ENCODE data around the gene SSPN. TPM values are rescaled to one million over a fixed set of nuclear protein-coding genes. Genes with fewer than 3 reads are reported as not detected.

The SSPN gene
- total RNA-seq, 8 experiments from 2014 or later: 0.54 to 17.3 (median 1.9) TPM

DNA sequence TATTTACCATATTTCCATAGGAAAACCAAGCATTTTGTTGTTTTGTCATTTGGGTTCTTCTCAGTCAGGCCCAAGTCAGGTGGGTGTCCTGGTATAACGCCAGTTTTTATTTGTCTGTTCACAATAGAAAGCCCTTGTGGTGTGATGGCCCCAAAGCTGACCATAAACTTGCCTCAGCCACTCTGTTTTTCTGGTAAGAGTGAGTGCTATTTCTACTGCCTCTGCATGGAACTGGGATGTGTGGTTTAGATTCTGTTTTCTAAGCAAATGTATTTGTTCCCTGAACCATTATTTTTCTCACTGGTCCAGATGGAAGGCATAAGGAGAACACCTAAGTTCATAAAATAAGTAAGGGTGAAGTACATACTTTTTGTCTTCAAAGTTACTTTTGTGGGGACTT is 1.8 kb upstream of the SSPN start:
- no peak for ATAC-seq (replicated peaks in 6 of 8)
- in situ Hi-C loops (cut with MboI; ENCODE audit: low pct_unique_long_range_greater_than_20kb in 2 of 9, low sequenced_read_pairs in 9 of 9, unreplicated experiment in 9 of 9): no loop called here
- no peak overlapping the region for H3K4me3 ChIP-seq
- WGBS, 10 experiments: 83 to 100% (median 100%) methylated on average over 1 of the region's 1 CpG; no CpG with 5 or more reads in 3 of the 10 experiments
- H3K27ac ChIP-seq: no peak overlapping the region
- peaks cover 0 to 8% of the 10 kb centered on the region in 2 donors for H3K4me1 ChIP-seq (replicated peaks in 1 of 2)

DNA sequence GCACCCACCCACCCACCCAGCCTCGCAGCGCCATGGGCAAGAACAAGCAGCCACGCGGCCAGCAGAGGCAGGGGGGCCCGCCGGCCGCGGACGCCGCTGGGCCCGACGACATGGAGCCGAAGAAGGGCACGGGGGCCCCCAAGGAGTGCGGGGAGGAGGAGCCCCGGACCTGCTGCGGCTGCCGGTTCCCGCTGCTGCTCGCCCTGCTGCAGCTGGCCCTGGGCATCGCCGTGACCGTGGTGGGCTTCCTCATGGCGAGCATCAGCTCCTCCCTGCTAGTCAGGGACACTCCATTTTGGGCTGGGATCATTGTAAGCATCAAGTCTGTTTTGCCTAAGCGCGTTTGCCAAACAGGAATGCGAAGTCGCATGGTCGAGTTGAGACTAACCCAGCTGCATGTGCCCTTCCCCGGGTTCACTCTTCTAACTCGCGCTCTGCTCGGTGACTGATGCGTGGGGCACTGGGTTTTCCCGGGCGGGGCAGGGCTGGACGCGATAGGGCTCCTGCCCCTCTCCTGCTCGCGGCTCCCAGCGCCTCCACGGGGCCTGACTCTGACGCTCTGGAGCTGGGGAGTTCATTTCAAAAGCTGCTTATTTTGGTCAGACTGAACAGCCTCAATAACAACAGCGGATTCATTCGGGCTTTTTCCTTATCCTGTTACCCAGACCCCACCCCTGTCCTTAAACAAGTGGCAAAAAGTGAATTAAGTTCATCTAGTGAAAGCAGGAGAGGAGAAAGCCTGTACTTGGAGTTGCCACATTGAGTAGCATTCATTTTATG is 458 bp downstream of the SSPN start:
- H3K27ac ChIP-seq: peak overlapping the region in 1 of 2 donors; percentile 57

DNA sequence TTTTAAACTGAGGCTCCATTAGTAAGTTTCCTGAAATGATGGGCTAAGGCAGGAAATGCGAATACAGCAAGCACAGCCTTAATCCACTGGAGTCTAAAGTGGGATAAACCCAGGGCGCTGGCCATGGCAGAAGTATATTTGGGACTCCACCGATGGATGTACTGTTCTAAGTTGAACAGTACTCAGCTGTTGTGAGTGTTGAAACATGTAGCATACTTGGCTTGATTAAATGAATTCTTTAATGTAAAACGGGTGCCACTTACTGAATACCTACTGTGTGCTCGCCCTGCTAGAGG is 996 bp downstream of the SSPN start:
- in situ Hi-C loops (cut with MboI; ENCODE audit: low pct_unique_long_range_greater_than_20kb in 2 of 9, low sequenced_read_pairs in 9 of 9, unreplicated experiment in 9 of 9): no loop called here
- Histone ChIP-seq H3K4me3 (peak overlapping the region in 4 of 5 donors; percentile 38 to 56 (median 45)), H3K27ac (no peak overlapping the region), H3K4me1 (replicated peaks in 1 of 2) (peaks cover 0 to 8% of the 10 kb centered on the region in 2 donors)
- 0 to 100% (median 82%) methylated on average over 1 to 5 of the region's 5 CpGs; no CpG with 5 or more reads in 1 of the 10 experiments for WGBS, 10 experiments
- peak in 2 of 8 experiments; percentile 5 to 19 for ATAC-seq (replicated peaks in 6 of 8)

More for the DNA sequence above, 458 bp downstream of the SSPN start:
- H3K4me1 ChIP-seq (replicated peaks in 1 of 2): peaks cover 0 to 8% of the 10 kb centered on the region in 2 donors
- in situ Hi-C loops (cut with MboI; ENCODE audit: low pct_unique_long_range_greater_than_20kb in 2 of 9, low sequenced_read_pairs in 9 of 9, unreplicated experiment in 9 of 9): no loop called here
- H3K4me3 ChIP-seq: peak overlapping the region; percentile 35 to 56 (median 40)
- WGBS, 10 experiments: 3 to 50% (median 11%) methylated on average over 2 to 9 of the region's 45 CpGs; no CpG with 5 or more reads in 1 of the 10 experiments
- peak; percentile 72 to 86 (median 82) for ATAC-seq (replicated peaks in 6 of 8)

DNA sequence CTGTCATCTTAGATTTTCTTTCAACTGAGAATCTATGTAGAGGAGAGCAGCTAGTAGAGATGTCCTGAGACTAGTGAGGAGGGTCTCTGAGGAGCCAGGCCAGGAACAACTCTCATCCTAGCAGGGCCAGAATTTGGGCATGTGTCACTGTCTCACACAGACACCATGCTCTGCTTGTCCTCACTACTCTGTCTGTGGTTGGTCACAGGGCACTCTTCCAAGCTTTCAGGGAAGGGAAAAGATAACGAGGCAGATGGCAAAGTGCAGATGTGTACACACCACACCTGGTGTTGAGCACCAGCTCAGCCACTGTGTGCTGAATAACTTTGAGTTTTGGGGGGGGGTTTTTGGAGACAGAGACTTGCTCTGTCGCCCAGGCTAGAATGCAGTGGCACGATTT is 2.5 kb downstream of the SSPN start:
- peaks cover 0 to 8% of the 10 kb centered on the region in 2 donors for H3K4me1 ChIP-seq (replicated peaks in 1 of 2)
- ATAC-seq (replicated peaks in 6 of 8): no peak
- no peak overlapping the region for H3K27ac ChIP-seq
- WGBS, 10 experiments: 71 to 100% (median 90%) methylated on average over 1 to 3 of the region's 3 CpGs; no CpG with 5 or more reads in 5 of the 10 experiments
- no peak overlapping the region for H3K4me3 ChIP-seq
- in situ Hi-C loops (cut with MboI; ENCODE audit: low pct_unique_long_range_greater_than_20kb in 2 of 9, low sequenced_read_pairs in 9 of 9, unreplicated experiment in 9 of 9): no loop called here

DNA sequence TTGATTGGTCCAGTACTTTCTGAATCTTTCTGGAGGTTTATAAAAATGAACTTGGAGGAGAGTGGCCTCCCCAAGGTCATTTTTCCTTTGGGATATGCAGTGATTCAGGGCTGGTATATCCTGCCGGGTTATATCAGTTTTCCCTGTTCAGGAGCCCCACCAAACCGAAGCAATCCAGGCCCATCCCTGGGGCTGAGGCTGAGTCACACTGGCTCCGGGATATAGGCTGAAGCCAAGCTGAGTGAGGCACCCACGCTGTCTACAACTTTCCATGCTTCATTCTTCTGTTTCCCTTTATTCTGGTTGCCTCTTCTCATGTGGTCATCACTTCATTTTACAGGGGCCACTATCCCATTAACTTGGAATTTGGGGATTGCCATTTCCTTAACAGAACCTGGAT is 3.4 kb downstream of the SSPN start:
- Histone ChIP-seq H3K4me3 (no peak overlapping the region), H3K4me1 (replicated peaks in 1 of 2) (peaks cover 0 to 8% of the 10 kb centered on the region in 2 donors), H3K27ac (no peak overlapping the region)
- 0 to 80% (median 73%) methylated on average over 1 to 4 of the region's 4 CpGs; no CpG with 5 or more reads in 4 of the 10 experiments for WGBS, 10 experiments
- in situ Hi-C loops (cut with MboI; ENCODE audit: low pct_unique_long_range_greater_than_20kb in 2 of 9, low sequenced_read_pairs in 9 of 9, unreplicated experiment in 9 of 9): no loop called here
- peak in 3 of 8 experiments; percentile 13 to 70 (median 67) for ATAC-seq (replicated peaks in 6 of 8)

DNA sequence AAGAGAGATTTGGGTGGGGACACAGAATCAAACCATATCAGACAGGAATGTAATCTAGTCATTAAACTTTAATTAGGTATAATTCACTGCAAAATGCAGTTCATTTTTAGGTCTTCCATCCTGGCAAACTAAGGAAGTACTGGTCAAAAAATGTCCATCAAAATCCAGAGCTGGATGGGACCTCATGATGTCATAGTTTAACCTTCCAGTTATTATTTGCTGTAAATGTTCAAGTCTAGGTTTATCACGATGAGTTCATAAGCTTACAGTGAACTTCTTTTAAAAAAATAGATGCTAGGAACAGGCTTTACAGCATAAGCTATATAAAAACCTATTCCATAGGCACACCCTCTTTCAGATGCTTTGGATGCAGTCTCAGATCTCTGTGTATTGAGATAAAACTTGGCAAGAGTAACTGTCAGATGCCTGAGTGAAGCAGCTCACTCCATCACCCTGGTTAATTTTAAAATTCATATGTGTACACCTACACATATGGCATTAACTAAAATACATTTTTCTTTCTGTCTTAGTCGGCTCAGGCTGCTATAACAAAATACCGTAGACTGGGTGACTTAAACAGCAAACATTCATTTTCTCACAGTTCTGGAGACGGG is 7.9 kb downstream of the SSPN start:
- 40 to 100% (median 86%) methylated on average over 1 to 4 of the region's 4 CpGs; no CpG with 5 or more reads in 1 of the 10 experiments for WGBS, 10 experiments
- in situ Hi-C loops (cut with MboI; ENCODE audit: low pct_unique_long_range_greater_than_20kb in 2 of 9, low sequenced_read_pairs in 9 of 9, unreplicated experiment in 9 of 9): no loop called here
- H3K4me3 ChIP-seq: no peak overlapping the region
- ATAC-seq (replicated peaks in 6 of 8): no peak
- no peak overlapping the region for H3K27ac ChIP-seq
- peaks cover 11 to 18% of the 10 kb centered on the region in 2 donors for H3K4me1 ChIP-seq (replicated peaks in 1 of 2)

DNA sequence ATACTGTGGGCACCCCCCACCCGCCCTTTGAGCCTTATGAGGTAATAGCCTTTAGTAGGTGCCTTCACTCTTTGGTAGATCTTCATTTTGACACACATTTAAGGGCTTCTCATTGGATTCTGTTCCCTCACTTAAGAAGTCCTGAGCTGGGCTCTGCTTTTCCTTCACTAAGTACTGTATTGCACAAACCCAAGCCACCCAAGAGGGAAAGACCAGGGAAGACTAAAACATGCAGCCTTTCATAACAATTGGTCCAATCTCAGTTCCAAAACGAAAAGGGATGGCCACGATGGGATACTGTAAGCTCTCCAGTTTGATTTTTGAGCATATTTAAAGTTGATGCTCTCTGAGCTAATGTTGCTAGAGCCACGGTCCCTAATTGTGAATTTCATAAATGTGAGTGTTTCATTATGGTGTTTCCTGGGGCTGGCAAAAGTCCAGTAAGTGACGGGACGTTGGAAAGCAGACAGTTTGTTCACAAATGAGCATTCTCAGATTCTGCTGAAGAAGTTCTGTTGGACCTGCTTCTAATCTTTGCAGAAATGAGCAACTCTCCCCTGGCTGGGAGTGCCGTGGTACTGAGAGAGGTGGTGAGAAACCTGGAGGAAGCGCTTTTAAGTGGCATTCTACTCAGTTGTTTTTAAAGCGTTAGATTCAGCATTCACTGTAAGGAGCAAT is 9.4 kb downstream of the SSPN start:
- in situ Hi-C loops (cut with MboI; ENCODE audit: low pct_unique_long_range_greater_than_20kb in 2 of 9, low sequenced_read_pairs in 9 of 9, unreplicated experiment in 9 of 9): no loop called here
- WGBS, 10 experiments: 20 to 100% (median 88%) methylated on average over 1 to 9 of the region's 9 CpGs
- ATAC-seq (replicated peaks in 6 of 8): no peak
- Histone ChIP-seq H3K4me3 (no peak overlapping the region), H3K4me1 (replicated peaks in 1 of 2) (peaks cover 11 to 18% of the 10 kb centered on the region in 2 donors), H3K27ac (no peak overlapping the region)

DNA sequence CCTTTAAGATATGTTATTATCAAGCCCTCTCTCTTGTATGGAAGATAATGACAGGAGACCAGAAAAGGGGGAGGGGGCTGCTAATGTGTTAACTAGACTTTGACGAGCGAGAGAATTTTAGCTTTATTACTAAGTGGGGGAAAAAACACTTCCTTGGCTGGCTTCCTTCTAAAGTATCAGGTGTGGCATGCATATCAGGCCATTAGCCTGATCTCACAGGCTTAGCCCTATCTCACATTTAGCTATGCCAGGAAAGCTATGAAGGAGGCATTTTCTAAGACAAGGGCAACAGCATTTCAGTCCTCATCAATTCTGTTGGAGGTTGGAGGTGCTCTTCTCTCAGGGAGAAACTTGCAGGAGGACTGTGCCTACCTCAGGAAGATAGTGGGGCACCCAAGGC is 9.9 kb downstream of the SSPN start:
- peaks cover 11 to 18% of the 10 kb centered on the region in 2 donors for H3K4me1 ChIP-seq (replicated peaks in 1 of 2)
- H3K4me3 ChIP-seq: no peak overlapping the region
- no peak overlapping the region for H3K27ac ChIP-seq
- in situ Hi-C loops (cut with MboI; ENCODE audit: low pct_unique_long_range_greater_than_20kb in 2 of 9, low sequenced_read_pairs in 9 of 9, unreplicated experiment in 9 of 9): no loop called here
- ATAC-seq (replicated peaks in 6 of 8): no peak
- 50 to 100% (median 84%) methylated on average over 2 of the region's 2 CpGs; no CpG with 5 or more reads in 6 of the 10 experiments for WGBS, 10 experiments

DNA sequence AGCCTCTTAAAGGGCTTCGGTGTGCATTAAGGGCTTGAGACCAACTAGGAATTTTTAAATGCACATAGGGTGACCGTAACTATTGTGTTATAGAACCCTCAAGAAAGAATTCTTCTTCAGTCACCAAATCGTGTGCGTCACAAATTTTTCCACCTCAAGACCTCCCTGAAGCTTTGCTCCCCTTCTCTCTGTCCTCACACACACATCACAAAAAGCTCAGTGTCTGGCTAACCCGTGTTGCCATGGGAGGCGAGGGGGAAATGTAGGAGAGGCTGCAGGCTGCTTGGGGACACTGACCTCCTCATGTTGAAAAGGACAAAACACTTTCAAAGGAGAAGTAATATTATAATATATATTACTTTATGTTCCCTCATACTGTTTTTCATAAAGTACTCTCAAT is 10.6 kb downstream of the SSPN start:
- Histone ChIP-seq H3K4me3 (no peak overlapping the region), H3K27ac (no peak overlapping the region), H3K4me1 (replicated peaks in 1 of 2) (peaks cover 11 to 18% of the 10 kb centered on the region in 2 donors)
- WGBS, 10 experiments: 20 to 100% (median 41%) methylated on average over 3 to 6 of the region's 6 CpGs; no CpG with 5 or more reads in 4 of the 10 experiments
- in situ Hi-C loops (cut with MboI; ENCODE audit: low pct_unique_long_range_greater_than_20kb in 2 of 9, low sequenced_read_pairs in 9 of 9, unreplicated experiment in 9 of 9): no loop called here
- peak in 4 of 8 experiments; percentile 50 to 99 (median 75) for ATAC-seq (replicated peaks in 6 of 8)

DNA sequence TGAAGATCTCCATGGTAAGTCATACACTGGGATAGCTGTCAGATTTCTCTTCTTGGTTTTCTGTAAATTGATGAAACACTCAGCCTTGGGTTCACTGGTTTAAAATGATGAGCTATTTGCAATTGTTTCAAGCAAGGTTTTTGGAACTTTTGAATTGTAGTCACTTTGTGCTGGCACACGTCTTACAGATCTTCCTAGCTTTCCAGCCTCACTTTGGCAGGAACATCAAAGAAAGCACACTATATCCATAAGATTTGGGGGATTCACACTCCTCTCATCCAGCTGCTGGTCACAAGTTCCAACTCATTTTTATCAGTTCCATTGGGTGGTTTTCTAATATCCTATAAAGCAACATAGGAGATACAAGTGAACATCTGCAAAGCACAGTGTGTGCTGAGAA is 16.0 kb downstream of the SSPN start:
- Histone ChIP-seq H3K27ac (no peak overlapping the region), H3K4me3 (no peak overlapping the region), H3K4me1 (replicated peaks in 1 of 2) (peaks cover 0 to 3% of the 10 kb centered on the region in 2 donors)
- no peak for ATAC-seq (replicated peaks in 6 of 8)
- 50 to 100% (median 80%) methylated on average over 1 of the region's 1 CpG; no CpG with 5 or more reads in 7 of the 10 experiments for WGBS, 10 experiments
- in situ Hi-C loops (cut with MboI; ENCODE audit: low pct_unique_long_range_greater_than_20kb in 2 of 9, low sequenced_read_pairs in 9 of 9, unreplicated experiment in 9 of 9): no loop called here

DNA sequence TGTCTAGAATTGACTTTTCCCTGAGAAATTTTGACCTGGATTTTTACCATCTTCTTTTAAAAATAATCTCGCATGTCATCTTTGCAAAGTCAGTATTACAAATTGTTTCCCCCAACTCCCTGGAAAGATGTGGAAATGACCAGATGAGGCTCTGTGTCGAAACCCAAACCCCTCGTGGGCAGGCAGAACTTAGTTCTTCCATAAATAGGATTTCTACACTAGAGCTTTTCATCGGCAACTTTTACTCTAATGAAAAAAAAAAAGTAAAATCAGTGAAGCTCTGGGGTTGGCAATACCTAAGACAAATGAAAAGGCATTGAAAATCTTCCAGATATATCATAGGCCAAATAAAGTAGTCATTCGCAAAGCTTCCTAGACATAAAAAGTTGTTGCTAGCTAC is 17.0 kb downstream of the SSPN start:
- WGBS, 10 experiments: 35 to 100% (median 90%) methylated on average over 2 to 5 of the region's 5 CpGs
- Histone ChIP-seq H3K4me3 (no peak overlapping the region), H3K27ac (no peak overlapping the region), H3K4me1 (replicated peaks in 1 of 2) (no peaks in the 10 kb centered on the region)
- no peak for ATAC-seq (replicated peaks in 6 of 8)
- in situ Hi-C loops (cut with MboI; ENCODE audit: low pct_unique_long_range_greater_than_20kb in 2 of 9, low sequenced_read_pairs in 9 of 9, unreplicated experiment in 9 of 9): no loop called here

DNA sequence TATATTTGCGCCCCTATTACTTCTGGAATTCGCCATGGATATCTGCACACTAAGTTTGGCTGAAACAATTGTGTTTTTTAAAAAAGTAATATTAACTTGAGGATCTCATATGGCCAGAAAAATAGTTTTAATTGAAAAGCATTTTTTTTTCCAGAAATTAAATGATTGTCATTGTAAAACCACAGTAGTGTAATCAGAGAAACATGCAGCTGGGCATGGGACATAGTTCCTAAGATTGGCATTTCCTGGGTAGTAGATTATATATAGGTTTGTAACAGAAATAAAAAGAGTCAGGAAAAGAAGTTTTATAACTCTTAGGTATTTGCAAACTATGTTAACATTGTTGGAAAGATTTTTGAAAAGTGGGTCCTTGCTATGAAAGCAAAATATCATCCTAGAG is 17.6 kb downstream of the SSPN start:
- in situ Hi-C loops (cut with MboI; ENCODE audit: low pct_unique_long_range_greater_than_20kb in 2 of 9, low sequenced_read_pairs in 9 of 9, unreplicated experiment in 9 of 9): no loop called here
- 73 to 100% (median 94%) methylated on average over 1 to 2 of the region's 2 CpGs for WGBS, 10 experiments
- ATAC-seq (replicated peaks in 6 of 8): no peak
- H3K27ac ChIP-seq: no peak overlapping the region
- H3K4me3 ChIP-seq: no peak overlapping the region
- no peaks in the 10 kb centered on the region for H3K4me1 ChIP-seq (replicated peaks in 1 of 2)

DNA sequence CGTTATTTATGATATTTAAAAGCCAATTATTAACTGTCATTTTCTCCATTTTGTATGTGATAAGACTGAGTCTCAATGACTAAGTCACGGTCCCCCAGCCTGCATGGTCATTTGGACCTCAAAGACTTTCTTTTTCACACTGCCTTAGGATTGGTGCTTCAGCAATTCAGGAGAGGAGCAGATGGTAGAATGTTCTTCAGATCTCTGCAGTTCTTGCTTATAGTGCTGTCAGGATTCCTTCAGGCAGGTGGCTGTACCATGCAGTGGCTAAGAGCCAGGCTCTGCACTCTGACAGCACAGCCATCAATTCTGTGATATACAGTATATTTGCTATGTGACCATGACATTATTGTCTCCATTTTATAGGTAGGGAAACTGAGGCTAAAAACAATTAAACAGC is 18.7 kb downstream of the SSPN start:
- WGBS, 10 experiments: 20 to 80% (median 60%) methylated on average over 1 to 2 of the region's 2 CpGs; no CpG with 5 or more reads in 1 of the 10 experiments
- no peaks in the 10 kb centered on the region for H3K4me1 ChIP-seq (replicated peaks in 1 of 2)
- in situ Hi-C loops (cut with MboI; ENCODE audit: low pct_unique_long_range_greater_than_20kb in 2 of 9, low sequenced_read_pairs in 9 of 9, unreplicated experiment in 9 of 9): no loop called here
- H3K27ac ChIP-seq: no peak overlapping the region
- no peak overlapping the region for H3K4me3 ChIP-seq
- no peak for ATAC-seq (replicated peaks in 6 of 8)
